UCSD-AML1 (cell line): ENCODE measurements around the gene NR6A1.

Source experiments
- DNase-seq: peaks from one replicate; lab custom pipeline; 2025; ENCODE audit not compliant: unreplicated experiment; lab: John Stamatoyannopoulos, UW

The NR6A1 gene

DNA sequence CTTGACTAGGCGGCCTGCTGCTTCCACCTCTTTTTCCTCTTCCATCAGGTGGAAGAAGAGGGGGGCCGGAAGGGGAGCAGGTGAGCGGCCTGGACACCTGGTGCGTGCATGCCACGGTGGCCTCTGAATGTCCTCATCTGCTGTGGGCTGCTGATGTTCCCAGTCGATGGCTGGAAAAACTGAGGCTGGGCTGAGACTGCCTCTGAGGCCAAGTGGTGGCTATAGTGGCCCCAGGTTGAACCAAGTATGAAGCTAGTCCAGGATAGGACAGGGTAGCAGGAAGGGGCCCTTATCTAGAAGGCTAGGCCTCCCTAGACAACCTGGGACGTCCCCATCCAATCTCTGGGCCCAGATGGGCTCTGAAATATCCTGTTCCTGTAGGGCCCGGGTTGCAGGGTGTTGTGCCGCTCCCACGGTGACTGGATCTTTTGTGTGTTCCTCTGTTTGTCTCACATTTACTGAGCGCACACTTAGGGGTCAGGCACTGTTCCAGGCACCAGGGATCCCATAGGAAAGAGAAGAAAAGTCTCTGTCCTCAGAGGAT lies 263.2 kb downstream of the NR6A1 start:
- no peak for DNase-seq

GRCh38 chr9:124506931-124507879 lies 263.9 kb downstream of the NR6A1 start, which contains the start of gene NR5A1:
Gene NR5A1, minus strand, starts transcription at chr9:124507399. Its CDS starts 4,004 bp downstream, at chr9:124503395.
- DNase-seq = no peak

- DNase-seq = no peak
Measured at GRCh38 chr9:124506433-124506832, 264.7 kb downstream of the NR6A1 start.

- DNase-seq = no peak
Measured at GRCh38 chr9:124505901-124506346, 265.2 kb downstream of the NR6A1 start.

- no peak for DNase-seq
Measured at GRCh38 chr9:124505006-124505900, 265.9 kb downstream of the NR6A1 start.

DNA sequence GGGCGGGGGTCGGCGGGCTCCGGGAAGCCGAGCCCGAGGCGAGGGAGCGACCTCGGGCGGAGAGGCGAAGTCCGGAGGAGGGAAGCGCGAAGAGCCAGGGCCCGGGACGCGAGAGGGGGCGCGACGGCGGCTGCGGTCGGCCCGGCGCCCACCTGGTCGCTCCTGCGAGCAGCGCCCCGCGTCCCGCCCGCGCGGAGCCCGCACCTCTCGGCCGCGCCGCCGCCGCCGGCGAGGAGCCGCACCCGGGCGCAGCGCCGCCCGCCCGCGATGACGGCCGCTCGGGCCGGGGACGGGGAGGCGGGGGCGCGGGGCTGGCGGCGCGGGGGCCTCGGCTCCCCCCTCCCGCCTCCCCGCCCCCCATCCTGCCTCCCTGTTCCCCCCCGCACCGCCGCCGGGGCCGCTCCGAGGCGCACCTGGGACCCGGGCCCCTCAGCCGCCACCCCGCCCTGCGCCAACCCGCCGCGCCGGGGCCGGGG lies 266.5 kb downstream of the NR6A1 start:
- DNase-seq = no peak

GRCh38 chr9:124503713-124504529 lies 267.2 kb downstream of the NR6A1 start:
- DNase-seq = no peak

- DNase-seq = no peak
Measured at GRCh38 chr9:124502711-124503702, 268.1 kb downstream of the NR6A1 start.

GRCh38 chr9:124501771-124502320 lies 269.3 kb downstream of the NR6A1 start:
- DNase-seq = no peak

DNA sequence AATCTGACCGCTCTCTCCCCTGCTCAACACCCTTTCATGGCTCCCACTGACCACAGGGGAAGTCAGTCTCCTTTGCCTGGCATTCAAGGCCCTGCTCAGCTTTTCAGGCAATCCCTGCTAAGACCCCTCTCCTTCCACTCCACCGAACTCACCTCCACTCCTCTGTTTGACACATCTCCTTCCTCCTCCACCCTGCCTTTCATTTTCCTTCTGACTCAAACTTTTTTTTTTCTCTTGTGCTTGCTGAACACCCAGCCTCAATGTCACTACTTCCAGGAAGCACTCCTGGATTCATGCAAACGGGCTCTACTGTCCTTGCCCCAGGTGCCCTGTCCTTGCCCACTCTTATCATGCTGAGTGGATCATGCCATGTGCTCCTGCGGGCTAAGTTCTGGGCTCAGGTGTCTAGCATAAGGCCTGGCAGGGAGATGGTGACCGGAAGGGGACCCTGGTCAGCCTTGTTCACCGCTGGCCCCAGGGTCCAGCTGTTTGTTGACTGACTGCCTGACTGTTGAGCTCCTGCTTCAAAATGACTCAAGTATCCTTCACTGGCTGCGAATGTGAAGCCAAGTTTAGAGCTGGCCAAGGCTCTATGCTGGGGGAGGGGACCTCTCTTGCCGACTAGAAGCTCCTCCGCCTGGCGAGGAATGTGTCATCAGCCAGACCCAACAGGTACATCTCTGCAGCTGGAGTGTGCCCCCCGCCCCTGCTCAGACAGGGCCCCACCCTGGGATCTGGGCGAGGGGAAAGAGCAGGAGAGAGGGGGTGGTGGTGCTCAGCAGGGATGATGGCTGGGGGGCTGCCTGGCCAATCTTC lies 270.1 kb downstream of the NR6A1 start:
- no peak for DNase-seq

- DNase-seq = no peak
Measured at GRCh38 chr9:124500028-124500795, 270.9 kb downstream of the NR6A1 start.

GRCh38 chr9:124499216-124499615 lies 271.9 kb downstream of the NR6A1 start:
- DNase-seq = no peak

- no peak for DNase-seq
Measured at GRCh38 chr9:124498499-124499146, 272.5 kb downstream of the NR6A1 start.

DNA sequence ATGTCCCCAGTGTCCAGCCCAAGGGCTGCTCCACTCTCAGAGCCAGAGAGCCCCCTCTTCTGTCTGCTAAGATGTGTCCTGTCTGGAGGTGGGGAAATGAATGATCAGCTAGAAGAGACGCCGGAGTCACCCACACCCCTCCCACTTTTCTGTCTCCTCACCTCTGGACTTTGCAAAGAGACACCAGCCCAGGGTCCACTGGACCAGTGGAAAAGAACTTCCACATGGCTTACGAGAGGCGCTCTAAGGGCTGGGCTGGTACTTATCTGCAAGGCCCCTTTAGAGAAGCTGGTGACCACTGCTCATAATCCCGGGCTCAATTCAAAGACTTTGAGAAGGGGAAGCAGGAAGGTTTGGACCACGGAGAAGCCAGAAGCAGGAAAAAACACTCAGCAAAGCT lies 273.1 kb downstream of the NR6A1 start:
- DNase-seq = no peak

GRCh38 chr9:124497441-124497840 lies 273.7 kb downstream of the NR6A1 start:
- no peak for DNase-seq

- no peak for DNase-seq
Measured at GRCh38 chr9:124496463-124496862, 274.6 kb downstream of the NR6A1 start.

DNA sequence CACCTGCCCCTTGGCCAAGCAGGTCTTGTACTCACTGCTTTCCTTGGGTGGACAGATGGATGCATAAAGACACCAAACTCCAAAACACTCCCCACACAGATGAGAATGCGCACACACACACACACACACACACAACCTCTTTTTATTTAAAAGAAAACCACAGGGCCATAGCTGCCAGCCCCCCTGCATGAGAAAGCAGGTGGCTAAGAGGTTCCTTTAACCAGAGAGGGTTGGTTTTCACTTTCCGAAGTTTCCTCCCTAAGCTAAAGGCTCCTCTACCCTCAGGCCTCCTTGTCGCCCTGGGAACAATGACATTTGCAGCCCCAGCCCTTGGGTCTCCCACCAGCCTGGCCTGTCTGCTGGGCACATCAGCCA lies 275.0 kb downstream of the NR6A1 start:
- no peak for DNase-seq
